HG02763 (cell line): ENCODE measurements around the gene MYBPC2.
"Not testable (repeated sequence)": the region's sequence is repeated elsewhere in the genome, so short reads cannot be mapped to it uniquely, and the experiment has no call there.

Experiments used
- ATAC-seq: cut with Tn5 transposase; IDR thresholded peaks from one replicate; pipeline ENCODE4 v1.9.1; 2021; ENCODE audit warnings: mild to moderate bottlenecking, moderate library complexity; ENCODE audit not compliant: unreplicated experiment

Gene MYBPC2

GRCh38 chr19:50457300-50457699 is 24.6 kb downstream of the MYBPC2 start:
- ATAC-seq = no peak

- ATAC-seq = no peak
Observed at GRCh38 chr19:50458396-50459066, 25.8 kb downstream of the MYBPC2 start.

GRCh38 chr19:50459067-50459456 is 26.4 kb downstream of the MYBPC2 start:
- no peak for ATAC-seq

GRCh38 chr19:50459638-50460037 is 26.9 kb downstream of the MYBPC2 start:
- no peak for ATAC-seq

- ATAC-seq = peak; percentile 42
Observed at GRCh38 chr19:50460161-50460765, 27.6 kb downstream of the MYBPC2 start.

GRCh38 chr19:50461066-50461875 is 28.6 kb downstream of the MYBPC2 start:
- ATAC-seq = no peak

GRCh38 chr19:50462970-50463369 is 30.3 kb downstream of the MYBPC2 start:
- ATAC-seq = no peak

GRCh38 chr19:50464348-50464747 is 31.7 kb downstream of the MYBPC2 start:
- no peak for ATAC-seq

GRCh38 chr19:50465000-50465399 is 32.3 kb downstream of the MYBPC2 start:
- ATAC-seq = no peak

- ATAC-seq = no peak
Observed at GRCh38 chr19:50465986-50466705, 33.5 kb downstream of the MYBPC2 start.

GRCh38 chr19:50466706-50467039 is 34.0 kb downstream of the MYBPC2 start:
- no peak for ATAC-seq

- no peak for ATAC-seq
Observed at GRCh38 chr19:50467566-50467965, 34.9 kb downstream of the MYBPC2 start.

GRCh38 chr19:50468818-50469217 is 36.1 kb downstream of the MYBPC2 start:
- ATAC-seq = no peak

- not testable (repeated sequence) for ATAC-seq
Observed at GRCh38 chr19:50473336-50473735, 40.6 kb downstream of the MYBPC2 start.

- no peak for ATAC-seq
Observed at GRCh38 chr19:50475101-50475568, 42.4 kb downstream of the MYBPC2 start.

GRCh38 chr19:50475736-50476223 is 43.1 kb downstream of the MYBPC2 start:
- ATAC-seq = peak; percentile 24

GRCh38 chr19:50476224-50476906 is 43.7 kb downstream of the MYBPC2 start, which contains the start of the genes EMC10 and GARIN5A:
Gene EMC10, plus strand, starts transcription at chr19:50476507. Its CDS starts 38 bp downstream, at chr19:50476545.
Gene GARIN5A, minus strand, starts transcription at chr19:50476848. Its CDS starts 460 bp downstream, at chr19:50476388.
- ATAC-seq = peak; percentile 82

- no peak for ATAC-seq
Observed at GRCh38 chr19:50476907-50477238, 44.2 kb downstream of the MYBPC2 start.

- no peak for ATAC-seq
Observed at GRCh38 chr19:50477751-50478515, 45.2 kb downstream of the MYBPC2 start.
